Activated CD4-positive, alpha-beta T cell treated with anti-CD3 and anti-CD28 coated beads, Interleukin-2, amount 50 U/mL, for 48 hours (primary cell): Measurements from ENCODE around the gene IKZF4.
"Not testable (repeated sequence)": the region's sequence is repeated elsewhere in the genome, so short reads cannot be mapped to it uniquely, and the experiment has no call there.

Experiments
- DNase-seq, 2 experiments: peaks; one replicate each; pipeline ENCODE4 v3.0.0-alpha.2; 2020

The IKZF4 gene

DNA sequence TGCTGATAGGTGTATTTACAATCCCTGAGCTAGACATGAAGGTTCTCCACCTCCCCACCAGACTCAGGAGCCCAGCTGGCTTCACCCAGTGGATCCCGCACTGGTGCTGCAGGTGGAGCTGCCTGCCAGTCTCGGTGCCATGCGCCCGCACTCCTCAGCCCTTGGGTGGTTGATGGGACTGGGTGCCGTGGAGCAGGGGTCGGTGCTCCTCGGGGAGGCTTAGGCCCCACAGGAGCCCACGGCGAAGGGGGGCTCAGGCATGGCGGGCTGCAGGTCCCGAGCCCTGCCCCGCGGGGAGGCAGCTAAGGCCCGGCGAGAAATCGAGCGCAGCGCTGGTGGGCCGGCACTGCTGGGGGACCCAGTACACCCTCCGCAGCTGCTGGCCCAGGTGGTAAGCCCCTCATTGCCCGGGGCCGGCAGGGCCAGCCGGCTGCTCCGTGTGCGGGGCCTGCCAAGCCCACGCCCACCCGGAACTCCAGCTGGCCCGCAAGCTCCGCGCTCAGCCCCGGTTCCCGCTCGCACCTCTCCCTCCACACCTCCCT lies 20.8 kb upstream of the IKZF4 start:
- not testable (repeated sequence) for DNase-seq

DNA sequence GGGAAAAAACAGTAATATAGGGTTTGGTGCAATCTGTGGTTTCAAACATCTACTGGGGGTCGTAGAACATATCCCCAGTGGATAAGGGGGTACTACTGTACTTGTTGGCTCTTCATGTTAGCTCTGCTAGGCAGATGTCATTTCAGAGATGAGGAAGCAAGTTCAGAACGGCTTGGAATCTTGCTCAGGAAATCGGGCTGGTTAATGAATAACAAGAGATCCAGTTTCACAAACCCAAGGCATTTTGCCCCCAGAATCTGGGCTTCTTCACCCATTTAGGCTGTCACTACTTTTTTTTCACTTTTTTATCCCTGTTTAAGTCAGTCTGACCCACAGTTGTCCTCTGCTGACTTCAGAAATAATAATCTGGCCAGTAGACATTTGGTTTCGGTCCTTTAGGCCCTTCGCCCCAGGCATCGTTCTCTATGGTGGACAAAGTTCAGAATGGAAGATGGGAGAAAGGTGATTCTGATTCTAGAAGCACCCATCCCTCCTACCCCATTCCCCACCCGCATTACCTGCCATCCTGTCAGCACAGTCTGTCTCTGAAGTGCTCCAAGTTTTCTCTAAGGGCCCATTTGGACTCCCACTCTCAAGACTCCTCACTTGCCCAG lies 19.2 kb upstream of the IKZF4 start:
- no peak for DNase-seq

DNA sequence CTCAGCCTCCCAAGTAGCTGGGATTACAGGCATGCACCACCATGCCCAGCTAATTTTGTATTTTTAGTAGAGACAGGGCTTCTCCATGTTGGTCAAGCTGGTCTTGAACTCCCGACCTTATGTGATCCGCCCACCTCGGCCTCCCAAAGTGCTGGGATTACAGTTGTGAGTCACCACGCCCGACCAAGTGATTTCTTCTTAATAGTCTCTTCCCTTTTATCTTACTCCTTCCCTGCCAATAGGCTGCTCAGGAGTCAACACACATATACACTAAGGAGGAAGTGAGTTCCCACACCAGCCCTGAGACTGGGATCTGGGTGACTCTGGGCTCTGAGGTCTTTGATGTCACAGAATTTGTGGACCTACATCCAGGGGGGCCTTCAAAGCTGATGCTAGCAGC lies 17.5 kb upstream of the IKZF4 start:
- not testable (repeated sequence) for DNase-seq

DNA sequence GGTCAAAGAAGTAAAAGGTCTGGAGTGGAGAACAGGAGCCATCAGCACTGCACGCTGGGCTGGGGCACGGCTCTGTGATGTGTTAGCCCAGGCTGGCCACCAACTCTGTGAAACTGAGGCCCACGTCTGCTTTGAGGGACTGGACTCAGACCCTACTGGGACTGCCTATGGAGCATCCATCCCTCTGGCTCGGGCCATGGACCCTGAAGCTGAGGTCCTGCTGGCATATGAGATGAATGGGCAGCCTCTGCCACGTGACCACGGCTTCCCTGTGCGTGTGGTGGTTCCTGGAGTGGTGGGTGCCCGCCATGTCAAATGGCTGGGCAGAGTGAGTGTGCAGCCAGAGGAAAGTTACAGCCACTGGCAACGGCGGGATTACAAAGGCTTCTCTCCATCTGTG lies 16.6 kb upstream of the IKZF4 start:
- DNase-seq = no peak

DNA sequence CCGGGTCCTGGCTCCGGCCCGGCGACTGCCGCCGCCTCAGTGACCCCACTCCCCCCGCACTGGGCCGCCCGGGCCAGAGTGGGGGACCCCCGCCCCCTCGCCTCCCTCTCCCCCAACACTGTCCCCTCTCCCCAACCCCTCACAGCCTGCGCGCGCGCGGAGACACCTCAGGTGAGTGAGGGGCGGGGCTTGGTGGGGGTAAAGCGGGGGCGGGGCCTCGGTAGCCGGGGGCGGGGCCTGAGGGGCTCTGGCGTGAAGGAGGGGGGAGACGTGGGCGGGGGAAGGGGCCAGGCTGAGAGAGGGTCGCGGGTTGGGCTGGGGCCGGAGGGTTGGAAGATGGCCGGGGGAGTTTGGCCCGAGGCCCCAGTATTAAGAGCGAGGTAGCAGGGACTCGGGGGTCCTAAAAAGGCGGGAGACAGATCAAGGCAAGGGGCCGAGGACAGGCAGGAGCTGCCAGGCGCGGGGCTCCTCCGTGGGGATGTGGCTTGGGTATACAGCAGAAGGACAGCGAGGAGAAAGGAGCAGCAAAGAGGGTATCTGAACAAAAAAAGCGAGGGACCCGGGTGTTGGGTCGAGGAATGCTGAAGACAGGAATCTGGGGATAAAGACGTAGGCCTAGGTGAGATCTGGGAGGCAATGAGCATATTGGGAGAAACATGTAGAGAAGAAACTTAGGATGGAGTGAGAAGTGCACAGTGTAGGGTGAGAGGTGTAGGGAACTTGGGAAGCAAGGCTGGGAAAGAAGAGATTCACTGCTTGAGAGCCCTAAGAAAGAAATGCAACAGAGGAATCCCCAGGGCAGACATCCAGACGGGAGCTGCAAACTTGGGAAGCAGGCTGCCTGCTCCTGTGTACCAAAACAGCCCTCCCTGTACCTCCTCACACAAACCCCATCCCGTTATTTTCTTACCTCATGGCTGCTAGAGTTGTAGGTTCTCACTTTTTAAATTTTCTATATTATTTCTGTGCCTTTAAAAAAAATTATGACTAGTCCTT lies 13.0 kb upstream of the IKZF4 start:
- DNase-seq = peak; percentile 73

DNA sequence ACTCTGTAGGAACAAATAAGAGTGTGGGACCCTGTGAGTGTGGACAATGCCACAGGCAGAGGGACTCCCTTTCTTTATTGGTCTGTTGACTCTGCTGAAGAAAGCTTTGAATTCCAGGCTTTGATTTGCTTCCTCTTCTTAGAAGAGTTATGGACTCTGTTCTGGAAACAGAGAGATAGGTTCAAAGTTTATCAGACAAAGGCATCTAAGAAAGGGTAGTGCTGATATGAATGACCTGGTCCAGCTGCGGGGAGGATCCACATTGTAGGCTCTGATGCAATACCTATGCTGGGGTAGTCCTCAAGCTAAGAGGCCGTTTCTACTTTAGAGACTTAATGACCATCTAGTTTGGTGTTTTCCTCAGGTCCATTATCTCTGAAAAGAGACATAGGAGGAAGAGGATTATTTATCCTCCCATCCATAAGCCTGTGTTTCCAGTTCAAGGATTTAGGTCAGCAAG lies 10.7 kb upstream of the IKZF4 start:
- DNase-seq = no peak

DNA sequence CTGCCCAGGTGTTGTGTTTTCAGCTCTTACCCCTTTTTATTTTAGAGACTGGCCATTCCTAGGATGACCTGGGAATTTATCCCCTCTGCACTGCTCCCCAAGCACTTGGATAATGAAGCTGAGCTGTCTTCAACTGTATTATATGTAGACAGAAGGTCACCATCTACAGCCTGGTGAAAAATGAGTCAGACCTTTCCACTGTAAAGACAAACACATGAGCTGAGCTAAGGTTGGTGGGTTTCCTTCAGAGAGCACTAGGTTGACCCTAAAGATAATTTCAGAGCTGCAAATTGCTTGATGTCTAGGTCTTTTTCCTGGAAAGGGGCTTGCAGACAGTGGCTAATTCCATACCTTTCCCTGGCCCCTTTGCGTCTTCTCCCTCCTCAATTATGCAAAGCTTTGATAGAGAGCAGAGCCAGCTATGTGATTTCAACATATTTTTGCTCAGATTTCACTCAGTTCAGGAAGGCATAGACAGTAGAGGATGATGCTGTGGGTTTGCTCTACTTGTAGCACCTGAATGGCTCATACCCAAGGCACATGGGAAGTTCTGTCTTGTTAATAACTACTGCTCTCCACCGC lies 9.2 kb upstream of the IKZF4 start:
- DNase-seq = no peak

DNA sequence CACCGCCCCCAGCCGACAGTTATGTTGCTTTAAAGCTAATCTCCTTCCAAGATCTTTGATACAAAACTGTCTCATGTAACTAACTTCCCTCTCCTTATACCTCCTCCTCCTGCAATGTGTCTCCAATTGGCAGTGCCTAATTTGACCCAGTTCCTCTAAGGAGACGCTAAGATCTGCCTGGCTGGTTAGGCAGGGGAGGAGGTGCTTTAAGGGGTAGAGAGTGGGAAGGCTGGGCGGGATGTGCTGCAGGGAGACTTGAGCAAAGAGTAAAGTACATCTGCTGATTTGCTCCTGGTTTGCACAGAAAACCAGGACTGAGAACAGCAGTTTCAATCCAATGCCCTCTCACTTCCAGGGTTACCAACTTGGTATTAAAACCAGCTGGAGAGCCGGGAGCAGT lies 7.4 kb upstream of the IKZF4 start:
- DNase-seq = no peak

DNA sequence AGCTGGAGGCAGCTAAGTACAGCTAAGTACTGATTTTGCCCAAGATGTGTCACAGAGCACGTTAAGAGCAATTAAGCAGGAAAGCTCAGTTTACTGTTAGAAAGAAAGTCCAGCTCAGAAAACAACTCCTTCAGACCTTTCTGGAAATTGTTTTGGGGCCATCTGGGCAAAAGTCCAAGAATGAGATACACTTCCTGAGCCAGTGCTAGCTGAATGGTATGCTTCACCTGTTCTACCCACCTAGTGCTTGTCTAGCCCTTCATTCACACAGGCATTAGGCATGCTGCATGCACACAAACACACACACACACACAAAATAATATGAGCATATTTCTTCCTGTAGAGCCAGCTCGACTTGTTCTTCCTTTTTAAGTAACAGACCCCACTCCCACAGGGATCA lies 6.6 kb upstream of the IKZF4 start:
- DNase-seq = no peak

DNA sequence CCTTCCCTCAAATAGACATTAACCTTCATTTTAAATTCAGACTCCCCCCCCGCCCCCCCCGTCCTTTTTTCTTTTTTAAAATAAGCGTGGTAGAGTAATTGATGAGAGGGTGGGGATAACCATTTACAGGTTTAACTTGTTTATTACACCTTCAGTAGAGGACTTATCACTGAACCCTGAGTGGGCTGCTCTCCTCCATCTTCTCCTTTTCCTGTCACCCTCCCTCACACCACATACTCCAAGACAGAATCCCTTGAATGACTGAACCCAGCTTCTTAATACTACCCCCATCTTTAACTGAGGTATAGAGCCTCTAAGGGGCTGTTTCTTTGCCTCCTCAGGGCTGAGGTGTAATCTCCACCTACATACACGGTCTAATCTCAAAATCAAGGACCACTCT lies 3.7 kb upstream of the IKZF4 start:
- DNase-seq = no peak

DNA sequence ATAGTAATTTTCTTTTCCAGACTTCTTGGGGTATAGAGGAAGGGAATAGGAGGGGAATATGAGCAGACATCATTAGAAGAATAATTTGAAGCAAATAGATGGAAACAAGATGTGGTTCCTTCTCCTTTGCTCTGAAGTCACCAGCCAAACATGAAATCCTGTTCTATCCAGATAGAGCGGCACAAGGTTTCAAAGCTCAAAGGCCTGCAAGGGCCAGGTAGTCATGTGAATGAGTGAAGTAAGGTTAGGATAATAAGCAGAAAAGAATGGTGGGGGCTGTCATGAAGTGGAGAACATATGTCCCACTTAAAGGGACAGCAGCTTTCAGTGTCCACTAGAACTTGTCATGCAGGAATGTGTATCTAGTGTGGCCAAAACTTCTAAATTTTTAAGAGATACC lies 2.5 kb upstream of the IKZF4 start:
- no peak for DNase-seq

DNA sequence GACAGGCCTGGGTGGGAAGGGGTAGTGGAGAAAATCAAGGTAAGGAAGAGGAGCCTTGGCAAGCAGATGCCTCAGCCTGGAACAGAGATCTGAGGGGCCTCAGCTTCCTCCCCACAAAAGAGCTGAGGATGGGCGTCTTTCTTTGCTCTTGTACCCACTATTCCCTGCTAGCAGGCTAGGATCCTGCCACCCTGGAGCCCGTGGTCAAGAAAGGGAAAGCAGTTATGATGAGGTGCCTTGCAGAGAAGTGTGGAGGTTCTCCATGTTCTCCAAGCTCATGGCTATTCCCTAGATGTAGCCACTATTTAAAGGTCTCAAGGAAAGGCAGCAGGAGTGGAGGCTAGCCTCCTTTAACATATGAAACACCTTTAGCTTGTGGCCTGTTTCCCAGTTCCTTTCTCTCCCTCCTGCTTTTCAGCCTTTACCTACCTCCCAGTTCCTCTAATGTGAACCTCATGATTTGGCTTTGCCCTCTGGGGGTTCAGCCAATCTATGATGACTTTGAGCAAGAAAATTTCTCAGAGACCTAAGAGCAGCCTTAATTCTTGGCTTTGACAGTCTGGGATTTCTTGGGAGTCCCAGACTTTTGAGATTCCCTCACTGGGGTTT lies 1.1 kb downstream of the IKZF4 start:
- no peak for DNase-seq

DNA sequence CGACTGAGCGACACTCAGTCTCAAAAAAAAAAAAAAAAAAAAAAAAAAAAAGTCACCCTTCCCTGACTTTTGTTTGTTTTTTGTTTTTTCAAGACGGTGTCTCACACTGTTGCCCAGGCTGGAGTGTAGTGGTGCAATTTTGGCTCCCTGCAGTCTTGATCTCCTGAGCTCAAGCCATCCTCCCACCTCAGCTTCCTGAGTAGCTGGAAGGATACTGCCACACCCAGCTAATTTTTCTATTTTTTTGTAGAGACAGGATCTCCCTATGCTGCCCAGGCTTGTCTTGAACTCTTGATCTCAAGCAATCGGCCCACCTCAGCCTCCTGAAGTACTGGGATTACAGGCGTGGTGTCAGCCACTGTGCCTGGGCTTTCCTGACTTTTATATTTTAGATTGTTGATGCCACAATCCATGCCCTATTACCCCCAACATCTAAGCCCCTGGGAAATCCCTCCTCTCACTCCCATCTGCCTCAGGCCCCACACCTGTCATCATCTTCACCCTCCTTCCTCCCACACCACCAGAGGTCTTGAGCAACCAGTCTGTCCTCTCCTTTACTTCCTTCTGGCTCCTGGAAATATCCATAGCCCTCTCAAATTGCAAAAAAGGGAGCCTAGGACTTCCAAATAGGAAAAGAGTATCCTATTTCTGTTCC lies 7.8 kb downstream of the IKZF4 start:
- no peak for DNase-seq

DNA sequence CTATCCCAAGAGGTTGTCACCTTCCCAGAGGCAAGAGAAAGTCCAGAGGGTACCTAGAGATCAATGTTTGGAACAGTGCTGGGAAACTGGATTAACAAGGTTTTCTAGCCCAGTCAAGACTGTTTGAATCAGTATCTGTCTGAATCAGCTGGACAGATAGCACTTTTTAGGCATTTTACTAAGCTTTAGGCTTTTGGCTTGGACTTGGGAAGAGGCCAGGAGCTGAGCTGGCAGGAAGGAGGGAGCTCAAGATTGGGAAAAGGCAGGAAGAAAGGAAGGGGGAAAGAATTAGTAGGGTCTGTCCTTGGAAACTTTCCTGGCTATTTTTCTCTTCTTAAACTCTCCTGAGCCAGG lies 8.3 kb downstream of the IKZF4 start:
- no peak for DNase-seq

DNA sequence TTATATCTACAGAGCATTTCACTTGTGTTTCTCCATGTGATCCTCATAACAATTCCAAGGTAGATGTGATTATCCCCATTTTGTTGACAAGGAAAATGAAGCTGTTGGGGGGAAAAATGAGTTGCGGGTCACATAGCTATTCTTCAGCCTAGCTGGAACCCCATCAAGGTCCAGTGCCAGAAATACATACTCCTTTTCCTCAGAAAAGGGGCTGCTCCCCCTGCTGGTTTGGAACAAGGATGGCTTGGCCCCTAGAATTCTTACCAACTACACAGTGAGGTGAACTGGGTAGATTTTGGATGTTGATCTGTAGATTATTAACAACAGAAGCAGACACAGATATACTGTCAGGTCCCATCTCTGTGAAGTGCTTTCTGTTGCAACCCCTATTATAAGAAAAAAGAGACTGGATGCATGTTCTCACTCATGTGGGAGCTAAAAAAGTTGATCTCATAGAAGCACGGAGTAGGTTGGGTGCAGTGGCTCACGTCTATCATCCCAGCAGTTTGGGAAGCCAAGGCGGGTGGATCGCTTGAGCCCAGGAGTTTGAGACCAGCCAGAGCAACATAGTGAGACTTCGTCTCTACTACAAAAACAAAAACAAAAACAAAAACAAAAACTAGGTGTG lies 8.9 kb downstream of the IKZF4 start:
- DNase-seq = peak in 1 of 2 experiments; percentile 52

DNA sequence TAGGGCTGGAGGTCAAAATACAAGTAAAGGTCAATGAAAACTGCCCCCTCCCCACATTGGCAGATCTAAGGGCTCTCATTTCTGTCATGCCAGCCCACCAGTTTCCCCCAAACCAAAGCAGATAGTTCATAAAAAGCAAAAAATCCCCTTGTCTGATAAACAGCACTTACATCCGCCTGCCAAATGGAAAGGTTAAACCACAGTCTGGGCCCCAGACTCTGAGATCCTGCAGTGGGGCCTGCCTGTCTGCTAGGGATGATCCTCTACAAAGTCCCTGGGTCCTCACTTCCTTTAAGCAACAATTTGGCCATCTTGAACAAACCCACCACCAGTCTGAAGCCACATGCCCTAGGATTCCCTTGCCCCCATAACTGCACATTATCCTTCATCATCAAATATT lies 11.1 kb downstream of the IKZF4 start:
- DNase-seq = peak in 1 of 2 experiments; percentile 19

DNA sequence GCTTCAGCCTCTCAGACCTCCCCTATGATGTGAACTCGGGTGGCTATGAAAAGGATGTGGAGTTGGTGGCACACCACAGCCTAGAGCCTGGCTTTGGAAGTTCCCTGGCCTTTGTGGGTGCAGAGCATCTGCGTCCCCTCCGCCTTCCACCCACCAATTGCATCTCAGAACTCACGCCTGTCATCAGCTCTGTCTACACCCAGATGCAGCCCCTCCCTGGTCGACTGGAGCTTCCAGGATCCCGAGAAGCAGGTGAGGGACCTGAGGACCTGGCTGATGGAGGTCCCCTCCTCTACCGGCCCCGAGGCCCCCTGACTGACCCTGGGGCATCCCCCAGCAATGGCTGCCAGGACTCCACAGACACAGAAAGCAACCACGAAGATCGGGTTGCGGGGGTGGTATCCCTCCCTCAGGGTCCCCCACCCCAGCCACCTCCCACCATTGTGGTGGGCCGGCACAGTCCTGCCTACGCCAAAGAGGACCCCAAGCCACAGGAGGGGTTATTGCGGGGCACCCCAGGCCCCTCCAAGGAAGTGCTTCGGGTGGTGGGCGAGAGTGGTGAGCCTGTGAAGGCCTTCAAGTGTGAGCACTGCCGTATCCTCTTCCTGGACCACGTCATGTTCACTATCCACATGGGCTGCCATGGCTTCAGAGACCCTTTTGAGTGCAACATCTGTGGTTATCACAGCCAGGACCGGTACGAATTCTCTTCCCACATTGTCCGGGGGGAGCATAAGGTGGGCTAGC lies 13.9 kb downstream of the IKZF4 start:
- DNase-seq = no peak

DNA sequence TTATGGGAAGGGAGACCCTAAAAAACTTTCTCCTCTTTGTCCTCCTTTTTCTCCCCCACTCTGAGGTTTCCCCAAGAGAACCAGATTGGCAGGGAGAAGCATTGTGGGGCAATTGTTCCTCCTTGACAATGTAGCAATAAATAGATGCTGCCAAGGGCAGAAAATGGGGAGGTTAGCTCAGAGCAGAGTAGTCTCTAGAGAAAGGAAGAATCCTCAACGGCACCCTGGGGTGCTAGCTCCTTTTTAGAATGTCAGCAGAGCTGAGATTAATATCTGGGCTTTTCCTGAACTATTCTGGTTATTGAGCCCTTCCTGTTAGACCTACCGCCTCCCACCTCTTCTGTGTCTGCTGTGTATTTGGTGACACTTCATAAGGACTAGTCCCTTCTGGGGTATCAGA lies 16.3 kb downstream of the IKZF4 start:
- no peak for DNase-seq

DNA sequence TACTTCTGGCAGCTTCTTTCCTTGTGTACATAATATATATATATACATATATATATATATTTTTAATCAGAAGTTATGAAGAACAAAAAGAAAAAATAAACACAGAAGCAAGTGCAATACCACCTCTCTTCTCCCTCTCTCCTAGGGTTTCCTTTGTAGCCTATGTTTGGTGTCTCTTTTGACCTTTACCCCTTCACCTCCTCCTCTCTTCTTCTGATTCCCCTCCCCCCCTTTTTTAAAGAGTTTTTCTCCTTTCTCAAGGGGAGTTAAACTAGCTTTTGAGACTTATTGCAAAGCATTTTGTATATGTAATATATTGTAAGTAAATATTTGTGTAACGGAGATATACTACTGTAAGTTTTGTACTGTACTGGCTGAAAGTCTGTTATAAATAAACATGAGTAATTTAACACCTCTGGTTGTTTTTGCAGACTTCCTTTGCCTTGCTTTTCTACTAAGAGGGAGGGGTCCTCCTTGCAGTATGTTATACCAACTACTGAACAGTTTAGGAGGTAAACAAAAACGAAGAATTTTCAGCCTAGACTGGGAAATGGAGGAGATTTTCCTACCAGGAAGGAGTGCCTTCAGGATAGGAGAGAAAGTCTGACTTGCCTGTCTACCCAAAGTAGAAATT lies 17.3 kb downstream of the IKZF4 start:
- DNase-seq = no peak

DNA sequence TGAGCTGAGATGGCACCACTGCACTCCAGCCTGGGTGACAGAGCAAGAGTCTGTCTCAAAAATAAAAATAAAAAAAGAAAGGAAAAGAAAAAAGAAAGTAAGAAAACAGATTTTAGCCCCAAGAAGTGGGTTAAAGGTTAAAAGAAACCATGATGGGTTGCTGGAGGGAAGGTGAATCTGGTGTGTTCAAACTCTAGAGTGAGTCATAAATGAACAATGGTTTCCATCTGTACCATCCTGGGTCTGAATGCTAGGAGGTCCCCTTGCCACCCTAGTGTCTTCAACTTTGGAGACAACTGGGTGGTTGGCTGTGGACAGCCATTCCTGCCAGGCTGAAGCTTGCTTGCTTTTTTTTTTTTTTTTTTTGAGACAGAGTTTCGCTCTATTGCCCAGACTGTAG lies 19.3 kb downstream of the IKZF4 start:
- peak in 1 of 2 experiments; percentile 26 for DNase-seq
